ENCODE data around the gene POGLUT2.

The POGLUT2 gene

DNA sequence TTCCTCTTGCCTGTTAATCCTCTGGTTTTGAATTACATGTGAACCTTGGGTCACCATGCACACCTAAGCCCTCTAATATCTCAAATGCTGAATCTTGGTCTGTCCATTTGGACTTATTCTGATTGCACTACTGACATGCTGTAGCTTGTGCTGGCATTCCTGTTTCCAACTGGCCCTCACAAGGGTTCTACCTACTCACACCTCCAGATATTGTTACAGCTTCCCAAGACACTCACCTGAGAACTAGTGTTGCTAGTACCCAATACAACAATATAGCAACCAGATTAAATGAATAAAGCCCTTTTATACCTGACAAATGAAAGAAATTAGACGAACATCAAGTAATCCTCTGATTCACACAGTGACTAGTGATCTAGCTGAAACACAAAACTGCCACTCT, 41.8 kb downstream of the POGLUT2 start:
- Mint-ChIP-seq H3K36me3 (no peaks in the 10 kb centered on the region), H3K4me1 (no peaks in the 10 kb centered on the region), H3K4me3 (no peak overlapping the region), H3K27ac (no peak overlapping the region), H3K9me3 (no peaks in the 10 kb centered on the region)
- ATAC-seq (no peak), DNase-seq (ENCODE audit: low spot score in 2 of 2) (no peak)

- ATAC-seq: no peak
- H3K4me3 Mint-ChIP-seq: no peak overlapping the region
- H3K27ac Mint-ChIP-seq: no peak overlapping the region
- H3K36me3 Mint-ChIP-seq: no peaks in the 10 kb centered on the region
- DNase-seq (ENCODE audit: low spot score in 2 of 2): no peak
- H3K4me1 Mint-ChIP-seq: no peaks in the 10 kb centered on the region
- no peaks in the 10 kb centered on the region for H3K9me3 Mint-ChIP-seq
These were observed 46.9 kb downstream of the POGLUT2 start for GRCh38 chr13:102751886-102752285.

- Mint-ChIP-seq H3K36me3 (no peaks in the 10 kb centered on the region), H3K27ac (no peak overlapping the region), H3K4me1 (no peaks in the 10 kb centered on the region), H3K4me3 (no peak overlapping the region), H3K9me3 (peaks cover 2% of the 10 kb centered on the region)
- no peak for DNase-seq (ENCODE audit: low spot score in 2 of 2)
- ATAC-seq: no peak
These were observed 56.3 kb downstream of the POGLUT2 start for GRCh38 chr13:102742506-102742905.

DNA sequence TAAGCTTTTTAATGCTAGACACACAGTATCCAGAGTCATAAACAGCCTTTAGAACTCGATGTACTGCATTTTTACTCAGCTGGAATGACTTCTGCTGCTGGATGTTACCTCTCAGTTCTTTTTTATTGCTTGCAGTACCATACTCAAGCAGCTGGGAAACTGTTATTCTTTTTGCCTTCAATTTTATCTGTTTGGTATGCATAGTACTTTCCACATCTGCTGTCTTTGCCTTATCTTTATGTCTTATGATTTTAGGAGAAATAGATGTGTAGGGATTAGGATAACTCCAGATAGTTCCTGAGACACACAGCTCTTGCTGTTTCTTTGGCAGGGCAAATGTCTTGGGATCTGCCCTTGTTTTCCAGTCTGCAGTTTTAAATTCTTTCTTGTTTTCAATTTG, 56.7 kb downstream of the POGLUT2 start:
- Mint-ChIP-seq H3K4me1 (no peaks in the 10 kb centered on the region), H3K4me3 (no peak overlapping the region), H3K36me3 (no peaks in the 10 kb centered on the region), H3K27ac (no peak overlapping the region), H3K9me3 (peaks cover 2% of the 10 kb centered on the region)
- DNase-seq (ENCODE audit: low spot score in 2 of 2) (no peak), ATAC-seq (no peak)
